Measurements from ENCODE around the gene ERBIN.

ERBIN gene

GRCh38 chr5:66130493-66130892, 204.1 kb downstream of the ERBIN start:
- no peak overlapping the region for H3K4me3 ChIP-seq (replicated peaks; ENCODE audit: low read depth, low read length)
- TF ChIP-seq CTCF (IDR thresholded peaks at IDR 0.05; ENCODE audit: low read depth, low read length, missing control alignments): no peak
- DNase-seq (ENCODE audit: extremely low read depth, low read depth): no peak

Data from HFF-Myc (cell line).